Left ventricle myocardium inferior (tissue), 1 donor: ENCODE results near the gene CORO2A. TPM values are rescaled to one million over a fixed set of nuclear protein-coding genes. Genes with fewer than 3 reads are reported as not detected.

Experiments
- DNase-seq: peaks from one replicate; pipeline ENCODE4 v3.0.0-alpha.2; 2020
- H3K27ac ChIP-seq: fragments of 200-600 bp; replicated peaks from 2 replicates; pipeline ENCODE4 v1.8.0; 2021
- H3K27me3 ChIP-seq: fragments of 200-600 bp; 2 replicates; pipeline ENCODE4 v1.8.0; 2021; ENCODE audit warnings: low read depth
- H3K36me3 ChIP-seq: fragments of 200-600 bp; 2 replicates; pipeline ENCODE4 v1.8.0; 2021
- H3K4me1 ChIP-seq: fragments of 200-600 bp; 2 replicates; pipeline ENCODE4 v1.8.0; 2021
- H3K4me3 ChIP-seq: fragments of 200-600 bp; 2 replicates; pipeline ENCODE4 v1.8.0; 2021; ENCODE audit warnings: mild to moderate bottlenecking, moderate library complexity
- H3K9me3 ChIP-seq: fragments of 200-600 bp; replicated peaks from 2 replicates; pipeline ENCODE4 v1.8.0; 2021
- CTCF ChIP-seq: fragments of 200-600 bp; IDR thresholded peaks from 2 replicates; pipeline ENCODE4 v1.8.0; 2021; ENCODE audit warnings: antibody characterized with exemption, mild to moderate bottlenecking, borderline replicate concordance
- intact Hi-C: fragments of 100-400 bp; cut with micrococcal nuclease; formaldehyde crosslinking; loops from one replicate; pipeline ENCODE4 v1.11.0; 2022
- total RNA-seq: library from RNA; stranded (reverse); fragmentation: NEBNext Ultra II Directional; extraction: Animal tissue kit (Norgen Biotek cat#: 25700); gene quantifications from one replicate; pipeline ENCODE4 v1.2.1, GENCODE V29; 2021
- donor health status: DM: no; HTN: yes; CAD: no; lungs with severe emphysema.

CORO2A gene
- total RNA-seq, 1 donor from 2014 or later, result 0.14 TPM

GRCh38 chr9:98226516-98226915 is 34.1 kb upstream of the CORO2A start:
- Histone ChIP-seq H3K9me3 (no peaks in the 10 kb centered on the region), H3K27ac (no peak overlapping the region), H3K4me1 (peaks cover 15% of the 10 kb centered on the region), H3K27me3 (no peaks in the 10 kb centered on the region), H3K36me3 (peaks cover 44% of the 10 kb centered on the region), H3K4me3 (no peak overlapping the region)
- no peak for TF ChIP-seq CTCF
- no peak for DNase-seq
- intact Hi-C loops, result no loop called here

GRCh38 chr9:98225015-98225442 is 32.6 kb upstream of the CORO2A start:
- H3K27ac ChIP-seq, result no peak overlapping the region
- H3K4me3 ChIP-seq, result no peak overlapping the region
- H3K36me3 ChIP-seq, result peaks cover 53% of the 10 kb centered on the region
- no peaks in the 10 kb centered on the region for H3K9me3 ChIP-seq
- no peak for TF ChIP-seq CTCF
- H3K27me3 ChIP-seq, result no peaks in the 10 kb centered on the region
- peaks cover 15% of the 10 kb centered on the region for H3K4me1 ChIP-seq
- no peak for DNase-seq
- intact Hi-C loops, result no loop called here

GRCh38 chr9:98222885-98223691 is 30.7 kb upstream of the CORO2A start:
- peaks cover 15% of the 10 kb centered on the region for H3K4me1 ChIP-seq
- H3K9me3 ChIP-seq, result no peaks in the 10 kb centered on the region
- peaks cover 38% of the 10 kb centered on the region for H3K36me3 ChIP-seq
- peak overlapping the region; percentile 27 for H3K27ac ChIP-seq
- no peak for TF ChIP-seq CTCF
- no peaks in the 10 kb centered on the region for H3K27me3 ChIP-seq
- intact Hi-C loops, result no loop called here
- no peak for DNase-seq
- no peak overlapping the region for H3K4me3 ChIP-seq

- no peak overlapping the region for H3K4me3 ChIP-seq
- H3K27me3 ChIP-seq, result no peaks in the 10 kb centered on the region
- H3K4me1 ChIP-seq, result peaks cover 15% of the 10 kb centered on the region
- no peak for DNase-seq
- H3K36me3 ChIP-seq, result peaks cover 26% of the 10 kb centered on the region
- intact Hi-C loops, result no loop called here
- no peak for TF ChIP-seq CTCF
- H3K9me3 ChIP-seq, result no peaks in the 10 kb centered on the region
- H3K27ac ChIP-seq, result no peak overlapping the region
Measured at GRCh38 chr9:98220911-98221310, 28.5 kb upstream of the CORO2A start.

GRCh38 chr9:98219794-98220370 is 27.4 kb upstream of the CORO2A start:
- no peak for DNase-seq
- no peak for TF ChIP-seq CTCF
- H3K27me3 ChIP-seq, result no peaks in the 10 kb centered on the region
- peaks cover 23% of the 10 kb centered on the region for H3K36me3 ChIP-seq
- peaks cover 15% of the 10 kb centered on the region for H3K4me1 ChIP-seq
- no peaks in the 10 kb centered on the region for H3K9me3 ChIP-seq
- intact Hi-C loops, result no loop called here
- H3K27ac ChIP-seq, result no peak overlapping the region
- H3K4me3 ChIP-seq, result no peak overlapping the region
